NCI-H526 (cell line): ENCODE data around the gene RASEF.

Experiments used
- DNase-seq, 2 experiments: peaks; one replicate each; lab custom pipeline; 2025; lab: John Stamatoyannopoulos, UW

RASEF gene

GRCh38 chr9:83012922-83013838 lies 49.8 kb downstream of the RASEF start:
- DNase-seq: no peak

- no peak for DNase-seq
Observed at GRCh38 chr9:83012168-83012921, 50.6 kb downstream of the RASEF start.

GRCh38 chr9:83011611-83012010 lies 51.3 kb downstream of the RASEF start:
- DNase-seq: no peak

- DNase-seq: no peak
Observed at GRCh38 chr9:83007521-83008300, 55.2 kb downstream of the RASEF start.

- DNase-seq: no peak
Observed at GRCh38 chr9:83006378-83006777, 56.6 kb downstream of the RASEF start.

- no peak for DNase-seq
Observed at GRCh38 chr9:83005963-83006362, 57.0 kb downstream of the RASEF start.

- no peak for DNase-seq
Observed at GRCh38 chr9:83005361-83005760, 57.6 kb downstream of the RASEF start.

GRCh38 chr9:83002329-83002728 lies 60.6 kb downstream of the RASEF start:
- no peak for DNase-seq

- DNase-seq: no peak
Observed at GRCh38 chr9:83000765-83001164, 62.2 kb downstream of the RASEF start.

- no peak for DNase-seq
Observed at GRCh38 chr9:82998409-82998808, 64.5 kb downstream of the RASEF start.

GRCh38 chr9:82997476-82998140 lies 65.3 kb downstream of the RASEF start:
- no peak for DNase-seq

GRCh38 chr9:82996941-82997340 lies 66.0 kb downstream of the RASEF start:
- DNase-seq: no peak

- no peak for DNase-seq
Observed at GRCh38 chr9:82993856-82994605, 68.9 kb downstream of the RASEF start.

GRCh38 chr9:82991671-82992070 lies 71.3 kb downstream of the RASEF start:
- DNase-seq: peak; percentile 13 to 31

GRCh38 chr9:82989929-82990328 lies 73.0 kb downstream of the RASEF start:
- DNase-seq: no peak

GRCh38 chr9:82988488-82988887 lies 74.5 kb downstream of the RASEF start:
- DNase-seq: no peak

GRCh38 chr9:82987370-82988189 lies 75.4 kb downstream of the RASEF start:
- DNase-seq: no peak

GRCh38 chr9:82981552-82981951 lies 81.4 kb downstream of the RASEF start:
- DNase-seq: no peak

GRCh38 chr9:82975176-82975575 lies 87.8 kb downstream of the RASEF start:
- no peak for DNase-seq

- DNase-seq: no peak
Observed at GRCh38 chr9:82972446-82972845, 90.5 kb downstream of the RASEF start.
